Mucosa of descending colon (tissue), 3 donors: ENCODE results near the gene PHRF1. TPM values are rescaled to one million over a fixed set of nuclear protein-coding genes. Genes with fewer than 3 reads are reported as not detected.
A peak's percentile ranks its signal among the peaks of the same experiment; 100 is the strongest.

Experiments used
- ATAC-seq: fragments of 200-7000 bp; cut with Tn5 transposase; one replicate; pipeline ENCODE4 v1.9.1; 2020; ENCODE audit warnings: mild to moderate bottlenecking, moderate library complexity
- DNase-seq, 3 donors: peaks; one replicate each; pipeline ENCODE4 v3.0.0-alpha.2; 2020
- H3K36me3 ChIP-seq: fragments of 200-600 bp; one replicate; pipeline ENCODE4 v1.8.0; 2021; ENCODE audit warnings: low read depth, mild to moderate bottlenecking
- H3K4me1 ChIP-seq: fragments of 200-600 bp; one replicate; pipeline ENCODE4 v1.8.0; 2021; ENCODE audit warnings: low read depth, mild to moderate bottlenecking
- H3K4me3 ChIP-seq: fragments of 200-600 bp; one replicate; pipeline ENCODE4 v1.8.0; 2021; ENCODE audit warnings: mild to moderate bottlenecking
- H3K9me3 ChIP-seq: fragments of 200-600 bp; one replicate; pipeline ENCODE4 v1.8.0; 2021; ENCODE audit warnings: mild to moderate bottlenecking
- CTCF ChIP-seq: fragments of 200-600 bp; IDR thresholded peaks from one replicate; pipeline ENCODE4 v1.8.0; 2022; ENCODE audit warnings: antibody characterized with exemption, mild to moderate bottlenecking
- intact Hi-C, 2 donors: fragments of 100-400 bp; cut with DNase I in 1 of 2; cut with micrococcal nuclease in 1 of 2; formaldehyde crosslinking; loops; one replicate each; pipeline versions ENCODE4 v1.11.0 to v1.11.1; 2022; cut with DNase I, micrococcal nuclease
- total RNA-seq, 3 donors: library from RNA; stranded (reverse); fragmentation: NEBNext Ultra II Directional in 2 of 3; extraction: Animal tissue kit (Norgen Biotek cat#: 25700) in 2 of 3; gene quantifications; one replicate each; pipeline versions ENCODE4 v1.2.1 to v1.2.4, GENCODE V29; 2021 to 2023
- donor health status: DM: no; HTN: no; CAD: no; lungs with moderate emphysema.
- donor health status: DM: no; HTN: no; CAD: no.
- donor health status: DM: no; HTN: yes; CAD: no.

PHRF1 gene
- total RNA-seq, 3 donors from 2014 or later = 35.0 to 40.2 (median 35.0) TPM

- H3K4me1 ChIP-seq = peaks cover 29% of the 10 kb centered on the region
- peaks cover 4% of the 10 kb centered on the region for H3K36me3 ChIP-seq
- ATAC-seq (peak; percentile 57), DNase-seq (peak; percentile 87 to 95 (median 93))
- intact Hi-C loops = no loop called here
- no peaks in the 10 kb centered on the region for H3K9me3 ChIP-seq
- H3K4me3 ChIP-seq = no peak overlapping the region
- no peak for TF ChIP-seq CTCF
Observed at GRCh38 chr11:613369-613968, 37.2 kb downstream of the PHRF1 start.

GRCh38 chr11:614021-614622, 37.9 kb downstream of the PHRF1 start:
- Histone ChIP-seq H3K9me3 (no peaks in the 10 kb centered on the region), H3K4me1 (peaks cover 29% of the 10 kb centered on the region), H3K36me3 (peaks cover 4% of the 10 kb centered on the region), H3K4me3 (no peak overlapping the region)
- peak in 2 of 3 donors; percentile 42 to 68 for DNase-seq
- ATAC-seq = no peak
- intact Hi-C loops = no loop called here
- TF ChIP-seq CTCF = no peak

- Histone ChIP-seq H3K36me3 (peaks cover 4% of the 10 kb centered on the region), H3K4me3 (peak overlapping the region; percentile 32), H3K9me3 (no peaks in the 10 kb centered on the region), H3K4me1 (peaks cover 29% of the 10 kb centered on the region)
- TF ChIP-seq CTCF = no peak
- intact Hi-C loops = no loop called here
- ATAC-seq (peak; percentile 1), DNase-seq (peak; percentile 55 to 77 (median 70))
Observed at GRCh38 chr11:614623-615503, 38.6 kb downstream of the PHRF1 start.

GRCh38 chr11:615504-616319, 39.4 kb downstream of the PHRF1 start, which contains the start of gene IRF7:
Gene IRF7 (minus strand): TSS chr11:615950. CDS start chr11:615364, 586 bp downstream.
- Histone ChIP-seq H3K4me1 (peaks cover 29% of the 10 kb centered on the region), H3K9me3 (no peaks in the 10 kb centered on the region), H3K36me3 (peaks cover 4% of the 10 kb centered on the region), H3K4me3 (peak within 1 kb of the TSS; percentile 32)
- DNase-seq (peak; percentile 97 to 98 (median 97)), ATAC-seq (peak; percentile 73)
- no peak for TF ChIP-seq CTCF
- intact Hi-C loops = no loop called here
